Upper lobe of left lung (tissue), 6 donors: ENCODE results near the gene PPM1F. TPM values are rescaled to one million over a fixed set of nuclear protein-coding genes. Genes with fewer than 3 reads are reported as not detected.
A peak's percentile ranks its signal among the peaks of the same experiment; 100 is the strongest.

ENCODE experiments used
- ATAC-seq, 2 donors: fragments of 200-7000 bp; cut with Tn5 transposase; one replicate each; pipeline ENCODE4 v1.9.1; 2022; ENCODE audit warnings: mild to moderate bottlenecking in 2 of 2, moderate library complexity in 2 of 2; ENCODE audit not compliant: low FRiP score in 2 of 2
- DNase-seq, 2 donors: peaks; one replicate each; pipeline ENCODE4 v3.0.0-alpha.2; 2019 to 2020
- H3K27ac ChIP-seq, 4 donors: fragments of 200-600 bp; sonication (generic); one replicate each; pipeline ENCODE4 v1.5.1; 2016 to 2019
- H3K27me3 ChIP-seq, 4 donors: fragments of 200-600 bp; sonication (generic); one replicate each; pipeline ENCODE4 v1.5.1; 2017 to 2019
- H3K36me3 ChIP-seq, 4 donors: fragments of 200-600 bp; sonication (generic); one replicate each; pipeline ENCODE4 v1.5.1; 2016 to 2019
- H3K4me1 ChIP-seq, 4 donors: fragments of 200-600 bp; sonication (generic); one replicate each; pipeline ENCODE4 v1.5.1; 2018 to 2019
- H3K4me3 ChIP-seq, 4 donors: fragments of 200-600 bp; sonication (generic); one replicate each; pipeline ENCODE4 v1.5.1; 2017 to 2019; ENCODE audit warnings: mild to moderate bottlenecking in 2 of 4, moderate library complexity in 1 of 4
- H3K9me3 ChIP-seq, 4 donors: fragments of 200-600 bp; sonication (generic); one replicate each; pipeline ENCODE4 v1.5.1; 2018 to 2019
- CTCF ChIP-seq, 6 experiments: fragments of 450-650 bp in 4 of 6; fragments of 200-600 bp in 2 of 6; sonication (generic) in 2 of 6; IDR thresholded peaks; one replicate each; pipeline ENCODE4 v1.5.1; 2016 to 2019; ENCODE audit warnings: antibody characterized with exemption in 6 of 6
- EP300 ChIP-seq, 4 donors: sonication (generic); formaldehyde crosslinking; IDR thresholded peaks; one replicate each; pipeline ENCODE4 v1.5.1; 2017; ENCODE audit warnings: antibody characterized with exemption in 4 of 4, control low read depth in 2 of 4
- POLR2A ChIP-seq, 4 donors: fragments of 450-650 bp; IDR thresholded peaks; one replicate each; pipeline ENCODE4 v1.5.1; 2016 to 2017; ENCODE audit warnings: antibody characterized with exemption in 4 of 4, mild to moderate bottlenecking in 2 of 4
- POLR2AphosphoS5 ChIP-seq, 2 donors: sonication (generic); formaldehyde crosslinking; IDR thresholded peaks; one replicate each; pipeline ENCODE4 v1.5.1; 2017; ENCODE audit warnings: antibody characterized with exemption in 2 of 2
- WGBS, 2 donors: methylation state at CpG; one replicate each; pipeline ENCODE4 v1.1.5; 2017 to 2018; 5-methylcytosine and 5-hydroxymethylcytosine counted together
- total RNA-seq, 6 donors: library from RNA; depleted of rRNA in 4 of 6; stranded (reverse); fragments of >200 nt in 4 of 6; gene quantifications; one replicate each; pipeline versions ENCODE4 v1.1.0 to v1.2.1, GENCODE V29; 2016 to 2021
- donor health status: DM: no; HTN: no; CAD: no; lungs with moderate emphysema.
- donor health status: DM: no; HTN: yes; CAD: no; lungs with severe emphysema.

Gene PPM1F
- total RNA-seq, 6 donors from 2014 or later = 21.0 to 85.3 (median 33.2) TPM

- DNase-seq (peak in 1 of 2 donors; percentile 22), ATAC-seq (no peak)
- 78% methylated on average over 8 to 16 of the region's 16 CpGs for WGBS, 2 donors
These were observed 38.0 kb upstream of the PPM1F start for GRCh38 chr22:21990445-21991303.

GRCh38 chr22:21989049-21989448 is 36.4 kb upstream of the PPM1F start:
- TF ChIP-seq POLR2A (IDR thresholded peaks at IDR 0.05) (no peak), CTCF (IDR thresholded peaks at IDR 0.05) (no peak), POLR2AphosphoS5 (IDR thresholded peaks at IDR 0.05) (no peak), EP300 (IDR thresholded peaks at IDR 0.05) (no peak)
- Histone ChIP-seq H3K9me3 (no peaks in the 10 kb centered on the region), H3K27ac (no peak overlapping the region), H3K27me3 (no peaks in the 10 kb centered on the region), H3K4me1 (no peaks in the 10 kb centered on the region), H3K4me3 (no peak overlapping the region), H3K36me3 (no peaks in the 10 kb centered on the region)
- WGBS, 2 donors = 76 to 80% methylated on average over 5 to 6 of the region's 6 CpGs
- DNase-seq = no peak
- no peak for ATAC-seq

More at GRCh38 chr22:21990445-21991303, 38.0 kb upstream of the PPM1F start:
- TF ChIP-seq EP300 (IDR thresholded peaks at IDR 0.05) (no peak), POLR2AphosphoS5 (IDR thresholded peaks at IDR 0.05) (no peak), CTCF (IDR thresholded peaks at IDR 0.05) (no peak), POLR2A (IDR thresholded peaks at IDR 0.05) (no peak)
- no peaks in the 10 kb centered on the region for H3K9me3 ChIP-seq
- no peak overlapping the region for H3K4me3 ChIP-seq
- H3K36me3 ChIP-seq = no peaks in the 10 kb centered on the region
- H3K4me1 ChIP-seq = no peaks in the 10 kb centered on the region
- H3K27ac ChIP-seq = no peak overlapping the region
- no peaks in the 10 kb centered on the region for H3K27me3 ChIP-seq

GRCh38 chr22:21985214-21985613 is 32.6 kb upstream of the PPM1F start:
- no peaks in the 10 kb centered on the region for H3K36me3 ChIP-seq
- no peaks in the 10 kb centered on the region for H3K27me3 ChIP-seq
- no peak for ATAC-seq
- peaks cover 10 to 29% (median 17%) of the 10 kb centered on the region in 4 donors for H3K4me1 ChIP-seq
- no peak for DNase-seq
- no peak overlapping the region for H3K4me3 ChIP-seq
- 83 to 99% methylated on average over 5 of the region's 5 CpGs for WGBS, 2 donors
- TF ChIP-seq CTCF (IDR thresholded peaks at IDR 0.05) (no peak), EP300 (IDR thresholded peaks at IDR 0.05) (no peak), POLR2AphosphoS5 (IDR thresholded peaks at IDR 0.05) (no peak), POLR2A (IDR thresholded peaks at IDR 0.05) (no peak)
- no peaks in the 10 kb centered on the region for H3K9me3 ChIP-seq
- no peak overlapping the region for H3K27ac ChIP-seq

- TF ChIP-seq POLR2AphosphoS5 (IDR thresholded peaks at IDR 0.05) (no peak), CTCF (IDR thresholded peaks at IDR 0.05) (no peak), EP300 (IDR thresholded peaks at IDR 0.05) (no peak), POLR2A (IDR thresholded peaks at IDR 0.05) (no peak)
- WGBS, 2 donors = 48 to 51% methylated on average over 7 of the region's 7 CpGs
- ATAC-seq (no peak), DNase-seq (no peak)
- Histone ChIP-seq H3K9me3 (no peaks in the 10 kb centered on the region), H3K4me3 (no peak overlapping the region), H3K27me3 (no peaks in the 10 kb centered on the region), H3K36me3 (no peaks in the 10 kb centered on the region), H3K4me1 (peaks cover 10 to 33% (median 17%) of the 10 kb centered on the region in 4 donors), H3K27ac (no peak overlapping the region)
These were observed 32.1 kb upstream of the PPM1F start for GRCh38 chr22:21984793-21985192.
